Measurements from ENCODE around the gene CCDC60.
"Not testable (repeated sequence)": the region's sequence is repeated elsewhere in the genome, so short reads cannot be mapped to it uniquely, and the experiment has no call there.

CCDC60 gene

GRCh38 chr12:119328111-119328510 is 6.4 kb upstream of the CCDC60 start:
- no peak overlapping the region for H3K4me3 ChIP-seq
- peak overlapping the region; percentile 37 to 70 for H3K27ac ChIP-seq
- TF ChIP-seq CTCF (IDR thresholded peaks at IDR 0.05): no peak
- no peak for DNase-seq (ENCODE audit: low spot score)

- DNase-seq (ENCODE audit: low spot score): no peak
- no peak for TF ChIP-seq CTCF (IDR thresholded peaks at IDR 0.05)
- H3K27ac ChIP-seq: no peak overlapping the region
- no peak overlapping the region for H3K4me3 ChIP-seq
Measured at GRCh38 chr12:119338593-119339363, 4.2 kb downstream of the CCDC60 start.

GRCh38 chr12:119340578-119340977 is 6.0 kb downstream of the CCDC60 start:
- Histone ChIP-seq H3K4me3 (no peak overlapping the region), H3K27ac (no peak overlapping the region)
- DNase-seq (ENCODE audit: low spot score): no peak
- no peak for TF ChIP-seq CTCF (IDR thresholded peaks at IDR 0.05)

- H3K27ac ChIP-seq: no peak overlapping the region
- H3K4me3 ChIP-seq: no peak overlapping the region
- no peak for TF ChIP-seq CTCF (IDR thresholded peaks at IDR 0.05)
- no peak for DNase-seq (ENCODE audit: low spot score)
Measured at GRCh38 chr12:119341020-119341419, 6.5 kb downstream of the CCDC60 start.

GRCh38 chr12:119341988-119342387 is 7.5 kb downstream of the CCDC60 start:
- no peak for DNase-seq (ENCODE audit: low spot score)
- TF ChIP-seq CTCF (IDR thresholded peaks at IDR 0.05): no peak
- no peak overlapping the region for H3K4me3 ChIP-seq
- H3K27ac ChIP-seq: no peak overlapping the region

- H3K4me3 ChIP-seq: no peak overlapping the region
- no peak for TF ChIP-seq CTCF (IDR thresholded peaks at IDR 0.05)
- no peak for DNase-seq (ENCODE audit: low spot score)
- no peak overlapping the region for H3K27ac ChIP-seq
Measured at GRCh38 chr12:119343130-119343529, 8.6 kb downstream of the CCDC60 start.

- no peak for DNase-seq (ENCODE audit: low spot score)
- TF ChIP-seq CTCF (IDR thresholded peaks at IDR 0.05): no peak
- H3K27ac ChIP-seq: no peak overlapping the region
- H3K4me3 ChIP-seq: no peak overlapping the region
Measured at GRCh38 chr12:119354172-119354571, 19.6 kb downstream of the CCDC60 start.

- DNase-seq (ENCODE audit: low spot score); H3K27ac ChIP-seq; H3K4me3 ChIP-seq: not testable (repeated sequence)
Measured at GRCh38 chr12:119360366-119360765, 25.8 kb downstream of the CCDC60 start.

Measured in coronary artery (tissue), 2 donors.